Measurements from ENCODE around the gene AKAP17A.
"Not testable (repeated sequence)": the region's sequence is repeated elsewhere in the genome, so short reads cannot be mapped to it uniquely, and the experiment has no call there.

The AKAP17A gene

DNA sequence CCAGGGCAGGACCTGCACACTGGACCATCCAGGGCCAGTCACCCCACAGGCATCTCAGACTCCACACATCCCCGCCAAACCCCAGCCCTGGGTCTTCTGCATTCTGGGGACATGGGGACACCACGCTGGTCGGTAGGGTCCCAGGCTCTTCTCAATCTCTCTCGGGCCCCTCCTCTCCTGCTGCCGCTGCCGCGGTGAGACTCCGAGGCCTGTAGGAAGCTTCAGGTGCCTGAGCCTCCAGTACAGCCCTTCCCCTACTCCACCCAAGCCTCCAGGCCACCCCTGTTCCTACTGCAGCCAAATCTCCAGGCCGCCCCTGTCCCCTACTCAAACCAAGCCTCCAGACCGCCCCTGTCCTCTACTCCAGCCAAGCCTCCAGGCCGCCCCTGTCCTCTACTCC is 17.9 kb downstream of the AKAP17A start:
- DNase-seq (ENCODE audit: low spot score): no peak

- no peak for DNase-seq (ENCODE audit: low spot score)
These were observed 18.4 kb downstream of the AKAP17A start for GRCh38 chrX:1609762-1610161.

GRCh38 chrX:1610166-1610565 is 18.8 kb downstream of the AKAP17A start:
- no peak for DNase-seq (ENCODE audit: low spot score)

DNA sequence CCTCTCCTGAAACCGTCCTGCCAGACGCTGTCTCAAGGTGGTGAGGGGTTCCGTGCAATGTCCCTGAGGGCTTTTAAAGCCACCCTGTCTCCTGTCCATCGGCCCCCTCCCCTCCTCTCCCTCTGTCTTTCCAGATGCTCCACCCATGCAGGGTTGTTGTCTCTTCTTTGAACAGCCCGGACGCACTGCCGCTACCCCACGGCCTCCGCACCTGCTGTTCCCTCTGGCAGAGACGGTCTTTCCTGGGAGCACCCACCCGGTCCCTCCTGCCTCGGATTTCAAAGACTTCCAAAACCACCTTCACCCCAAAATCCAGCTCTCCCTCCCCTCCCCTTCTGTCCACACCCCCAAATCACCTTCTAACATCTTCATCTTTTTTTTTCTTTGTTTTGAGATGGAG is 19.3 kb downstream of the AKAP17A start:
- no peak for DNase-seq (ENCODE audit: low spot score)

GRCh38 chrX:1612641-1613286 is 21.4 kb downstream of the AKAP17A start:
- DNase-seq (ENCODE audit: low spot score): no peak

DNA sequence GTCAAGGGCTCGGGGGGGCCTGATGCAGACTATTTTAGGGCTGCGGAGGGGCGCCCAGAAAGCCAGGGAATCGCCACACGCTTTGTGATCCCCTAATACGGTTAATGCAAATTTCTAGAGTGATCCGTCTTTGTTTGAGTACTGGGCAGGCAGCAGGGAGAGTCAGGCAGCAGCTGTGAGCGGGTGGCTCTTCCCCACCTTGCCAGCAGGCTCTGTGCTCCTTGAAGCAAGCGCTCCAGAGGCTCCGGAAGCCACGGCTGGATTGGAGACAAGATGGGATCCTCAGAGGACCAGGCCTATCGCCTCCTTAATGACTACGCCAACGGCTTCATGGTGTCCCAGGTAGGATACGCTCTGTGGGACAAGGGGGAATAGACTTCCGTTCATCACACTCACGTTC is 23.5 kb downstream of the AKAP17A start, which contains the start of gene ASMT:
ASMT (plus strand) TSS at position 133 of the 400 bp plus-strand sequence; CDS start at position 274, 141 bp downstream.
- DNase-seq (ENCODE audit: low spot score): no peak

- no peak for DNase-seq (ENCODE audit: low spot score)
These were observed 27.3 kb downstream of the AKAP17A start for GRCh38 chrX:1618689-1619088.

DNA sequence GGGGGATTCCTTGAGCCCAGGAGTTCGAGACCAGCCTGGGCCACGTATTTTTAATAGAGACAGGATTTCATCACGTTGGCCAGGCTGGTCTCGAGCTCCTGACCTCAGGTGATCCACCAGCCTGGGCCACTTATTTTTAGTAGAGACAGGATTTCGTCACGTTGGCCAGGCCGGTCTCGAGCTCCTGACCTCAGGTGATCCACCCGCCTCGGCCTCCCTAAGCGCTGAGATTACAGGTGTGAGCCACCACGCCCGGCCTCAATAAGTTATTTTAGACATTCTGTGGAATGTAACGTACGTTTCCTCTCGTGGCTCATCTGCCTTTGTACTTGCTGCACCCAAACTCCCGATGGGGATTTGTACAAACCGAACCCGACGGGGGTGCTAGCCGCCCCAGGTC is 32.3 kb downstream of the AKAP17A start:
- DNase-seq (ENCODE audit: low spot score): no peak

DNA sequence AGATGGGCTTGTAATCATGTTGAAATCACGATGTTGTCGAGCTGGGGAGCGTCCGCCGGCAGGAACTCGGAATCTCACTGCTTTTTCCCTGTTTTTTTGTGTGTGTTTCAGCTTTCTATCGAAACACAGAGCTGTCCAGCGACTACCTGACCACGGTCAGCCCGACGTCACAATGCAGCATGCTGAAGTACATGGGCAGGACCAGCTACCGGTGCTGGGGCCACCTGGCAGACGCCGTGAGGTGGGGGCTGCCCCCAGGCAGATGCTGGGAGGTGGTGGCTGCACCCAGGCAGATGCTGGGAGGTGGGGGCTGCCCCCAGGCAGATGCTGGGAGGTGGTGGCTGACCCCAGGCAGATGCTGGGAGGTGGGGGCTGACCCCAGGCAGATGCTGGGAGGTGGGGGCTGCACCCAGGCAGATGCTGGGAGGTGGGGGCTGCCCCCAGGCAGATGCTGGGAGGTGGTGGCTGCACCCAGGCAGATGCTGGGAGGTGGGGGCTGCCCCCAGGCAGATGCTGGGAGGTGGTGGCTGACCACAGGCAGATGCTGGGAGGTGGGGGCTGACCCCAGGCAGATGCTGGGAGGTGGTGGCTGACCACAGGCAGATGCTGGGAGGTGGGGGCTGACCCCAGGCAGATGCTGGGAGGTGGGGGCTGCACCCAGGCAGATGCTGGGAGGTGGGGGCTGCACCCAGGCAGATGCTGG is 32.9 kb downstream of the AKAP17A start:
- DNase-seq (ENCODE audit: low spot score): not testable (repeated sequence)

DNA sequence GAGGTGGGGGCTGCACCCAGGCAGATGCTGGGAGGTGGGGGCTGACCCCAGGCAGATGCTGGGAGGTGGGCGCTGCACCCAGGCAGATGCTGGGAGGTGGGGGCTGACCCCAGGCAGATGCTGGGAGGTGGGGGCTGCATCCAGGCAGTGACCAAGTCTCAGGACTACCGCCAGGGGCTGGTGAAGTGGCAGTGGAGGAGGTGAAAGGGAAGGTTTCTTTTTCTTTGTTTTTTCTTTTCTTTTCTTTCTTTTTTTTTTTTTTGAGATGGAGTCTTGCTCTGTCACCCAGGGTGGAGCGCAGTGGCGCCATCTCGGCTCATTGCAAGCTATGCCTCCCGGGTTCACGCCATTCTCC is 33.4 kb downstream of the AKAP17A start:
- DNase-seq (ENCODE audit: low spot score): not testable (repeated sequence)

- no peak for DNase-seq (ENCODE audit: low spot score)
These were observed 37.8 kb downstream of the AKAP17A start for GRCh38 chrX:1629244-1629643.

- no peak for DNase-seq (ENCODE audit: low spot score)
These were observed 54.6 kb downstream of the AKAP17A start for GRCh38 chrX:1646009-1646408.

DNA sequence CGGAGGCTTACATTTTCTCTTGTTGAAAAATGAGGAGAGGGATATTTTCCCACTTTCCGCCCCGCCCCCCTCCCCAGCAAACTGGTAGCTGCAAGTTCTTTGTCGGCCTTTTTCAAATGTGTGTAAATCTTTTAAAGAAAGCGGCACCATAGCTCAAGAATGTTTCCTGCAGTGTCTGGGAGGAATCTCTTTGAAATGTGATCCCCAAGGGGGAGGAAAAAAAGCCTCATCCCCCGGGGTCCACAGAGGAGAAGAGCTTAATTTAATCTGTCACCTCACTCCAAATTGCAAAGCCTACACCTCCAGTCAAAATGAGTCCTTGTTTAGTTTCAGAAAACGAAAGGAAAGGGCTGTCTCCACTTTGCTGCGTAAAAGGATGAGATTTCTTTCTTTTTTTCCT is 58.2 kb downstream of the AKAP17A start:
- no peak for DNase-seq (ENCODE audit: low spot score)

Data from pons (tissue), 1 donor.